Vagina (tissue), 2 donors: ENCODE measurements around the gene RPLP2. TPM values are rescaled to one million over a fixed set of nuclear protein-coding genes. Genes with fewer than 3 reads are reported as not detected.

ENCODE experiments used
- DNase-seq, 2 donors: peaks; one replicate each; pipeline ENCODE4 v3.0.0-alpha.2; 2017; ENCODE audit errors: extremely low spot score in 2 of 2
- H3K27ac ChIP-seq: fragments of 200-600 bp; sonication (generic); one replicate; pipeline ENCODE4 v1.5.1; 2019
- H3K27me3 ChIP-seq: fragments of 200-600 bp; sonication (generic); one replicate; pipeline ENCODE4 v1.5.1; 2019
- H3K36me3 ChIP-seq, 2 donors: fragments of 200-600 bp; sonication (generic); one replicate each; pipeline ENCODE4 v1.5.1; 2017 to 2019
- H3K4me1 ChIP-seq: fragments of 200-600 bp; sonication (generic); one replicate; pipeline ENCODE4 v1.5.1; 2019
- H3K4me3 ChIP-seq, 2 donors: fragments of 200-600 bp; sonication (generic); 1 replicate in 1 of 2; 2 replicates in 1 of 2; pipeline ENCODE4 v1.5.1; 2016 to 2019
- H3K9me3 ChIP-seq: fragments of 200-600 bp; sonication (generic); one replicate; pipeline ENCODE4 v1.5.1; 2019
- POLR2A ChIP-seq, 2 donors: fragments of 450-650 bp; IDR thresholded peaks; one replicate each; pipeline ENCODE4 v1.6.1; 2017; ENCODE audit warnings: antibody characterized with exemption in 2 of 2, mild to moderate bottlenecking in 2 of 2, moderate library complexity in 2 of 2
- POLR2AphosphoS5 ChIP-seq, 2 donors: sonication (generic); formaldehyde crosslinking; IDR thresholded peaks; one replicate each; pipeline ENCODE4 v1.9.0; 2017; ENCODE audit warnings: antibody characterized with exemption in 2 of 2, mild to moderate bottlenecking in 2 of 2, low read depth in 1 of 2; ENCODE audit not compliant: insufficient read depth in 1 of 2
- intact Hi-C: fragments of 100-400 bp; cut with DNase I; formaldehyde crosslinking; loops from one replicate; pipeline ENCODE4 v1.15.1; 2023
- total RNA-seq: library from RNA; depleted of rRNA; stranded (reverse); fragments of >200 nt; gene quantifications from one replicate; pipeline ENCODE4 v1.2.3, GENCODE V29; 2016
- TF ChIP-seq, protein P1 (sequence below), 3 experiments: fragments of 450-650 bp in 2 of 3; fragments of 200-600 bp in 1 of 3; sonication (generic) in 1 of 3; IDR thresholded peaks; one replicate each; pipeline ENCODE4 v1.5.1; 2017 to 2019; ENCODE audit warnings: antibody characterized with exemption in 3 of 3, mild to moderate bottlenecking in 2 of 3, moderate library complexity in 2 of 3

Gene RPLP2
- total RNA-seq, 1 donor from 2014 or later: 1,068 TPM

DNA sequence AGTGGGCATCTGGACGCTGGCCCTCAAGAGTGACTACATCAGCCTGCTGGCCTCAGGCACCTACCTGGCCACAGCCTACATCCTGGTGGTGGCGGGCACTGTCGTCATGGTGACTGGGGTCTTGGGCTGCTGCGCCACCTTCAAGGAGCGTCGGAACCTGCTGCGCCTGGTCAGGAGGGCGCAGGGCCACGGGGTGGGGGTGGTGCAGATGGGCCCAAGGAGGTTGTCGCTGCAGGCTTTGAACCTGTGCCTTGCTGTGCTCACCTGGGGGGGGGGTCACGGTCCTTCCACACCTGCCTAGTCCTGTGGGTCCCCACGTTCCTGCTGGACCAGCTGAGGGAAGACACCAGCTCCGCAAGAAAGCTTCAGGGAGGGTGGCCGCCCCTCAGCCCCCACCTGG is 26.5 kb downstream of the RPLP2 start:
- Histone ChIP-seq H3K27ac (no peak overlapping the region), H3K36me3 (peaks cover 0 to 48% of the 10 kb centered on the region in 2 donors), H3K4me1 (peaks cover 86% of the 10 kb centered on the region)

DNA sequence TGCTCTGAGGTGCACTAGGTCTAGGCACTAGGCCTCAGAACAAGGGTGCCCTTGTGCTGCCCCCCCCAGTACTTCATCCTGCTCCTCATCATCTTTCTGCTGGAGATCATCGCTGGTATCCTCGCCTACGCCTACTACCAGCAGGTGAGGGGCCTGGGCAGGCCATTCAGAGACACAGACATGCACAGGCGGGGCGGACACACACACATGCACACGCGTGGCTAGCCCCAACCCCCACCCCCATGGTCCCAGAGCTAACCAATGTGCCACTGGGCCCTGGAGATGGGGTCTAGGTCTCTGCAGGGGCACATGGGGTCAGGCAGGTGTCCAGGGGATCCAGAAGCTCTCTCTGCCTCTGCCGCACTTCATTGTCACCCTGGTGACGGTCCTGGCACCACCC is 26.9 kb downstream of the RPLP2 start:
- no peaks in the 10 kb centered on the region for H3K27me3 ChIP-seq
- H3K4me1 ChIP-seq: peaks cover 86% of the 10 kb centered on the region
- H3K36me3 ChIP-seq: peaks cover 0 to 48% of the 10 kb centered on the region in 2 donors
- H3K4me3 ChIP-seq: no peak overlapping the region
- no peak for DNase-seq
- intact Hi-C loops: no loop called here
- no peaks in the 10 kb centered on the region for H3K9me3 ChIP-seq
- no peak for TF ChIP-seq POLR2A (IDR thresholded peaks at IDR 0.05)
- no peak for TF ChIP-seq POLR2AphosphoS5 (IDR thresholded peaks at IDR 0.05; ENCODE audit: insufficient read depth in 1 of 2, low read depth in 1 of 2)
- TF ChIP-seq, protein P1, sequence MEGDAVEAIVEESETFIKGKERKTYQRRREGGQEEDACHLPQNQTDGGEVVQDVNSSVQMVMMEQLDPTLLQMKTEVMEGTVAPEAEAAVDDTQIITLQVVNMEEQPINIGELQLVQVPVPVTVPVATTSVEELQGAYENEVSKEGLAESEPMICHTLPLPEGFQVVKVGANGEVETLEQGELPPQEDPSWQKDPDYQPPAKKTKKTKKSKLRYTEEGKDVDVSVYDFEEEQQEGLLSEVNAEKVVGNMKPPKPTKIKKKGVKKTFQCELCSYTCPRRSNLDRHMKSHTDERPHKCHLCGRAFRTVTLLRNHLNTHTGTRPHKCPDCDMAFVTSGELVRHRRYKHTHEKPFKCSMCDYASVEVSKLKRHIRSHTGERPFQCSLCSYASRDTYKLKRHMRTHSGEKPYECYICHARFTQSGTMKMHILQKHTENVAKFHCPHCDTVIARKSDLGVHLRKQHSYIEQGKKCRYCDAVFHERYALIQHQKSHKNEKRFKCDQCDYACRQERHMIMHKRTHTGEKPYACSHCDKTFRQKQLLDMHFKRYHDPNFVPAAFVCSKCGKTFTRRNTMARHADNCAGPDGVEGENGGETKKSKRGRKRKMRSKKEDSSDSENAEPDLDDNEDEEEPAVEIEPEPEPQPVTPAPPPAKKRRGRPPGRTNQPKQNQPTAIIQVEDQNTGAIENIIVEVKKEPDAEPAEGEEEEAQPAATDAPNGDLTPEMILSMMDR (IDR thresholded peaks at IDR 0.05): no peak
- no peak overlapping the region for H3K27ac ChIP-seq

More for the DNA sequence above, 26.5 kb downstream of the RPLP2 start:
- TF ChIP-seq POLR2A (IDR thresholded peaks at IDR 0.05): no peak
- TF ChIP-seq, protein P1 (IDR thresholded peaks at IDR 0.05): no peak
- no peak for TF ChIP-seq POLR2AphosphoS5 (IDR thresholded peaks at IDR 0.05; ENCODE audit: insufficient read depth in 1 of 2, low read depth in 1 of 2)
- no peaks in the 10 kb centered on the region for H3K9me3 ChIP-seq
- intact Hi-C loops: no loop called here
- no peak overlapping the region for H3K4me3 ChIP-seq
- no peaks in the 10 kb centered on the region for H3K27me3 ChIP-seq
- DNase-seq: no peak

GRCh38 chr11:837189-837989 is 27.6 kb downstream of the RPLP2 start:
- H3K4me3 ChIP-seq: no peak overlapping the region
- intact Hi-C loops: no loop called here
- H3K27ac ChIP-seq: no peak overlapping the region

DNA sequence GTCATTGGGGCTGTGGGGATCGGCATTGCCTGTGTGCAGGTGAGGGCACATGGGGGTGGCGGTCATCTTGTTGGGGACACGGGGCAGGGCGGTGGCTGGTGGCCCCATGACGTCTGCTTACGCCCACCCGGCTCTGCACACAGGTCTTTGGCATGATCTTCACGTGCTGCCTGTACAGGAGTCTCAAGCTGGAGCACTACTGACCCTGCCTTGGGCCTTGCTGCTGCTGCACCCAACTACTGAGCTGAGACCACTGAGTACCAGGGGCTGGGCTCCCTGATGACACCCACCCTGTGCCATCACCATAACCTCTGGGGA is 28.2 kb downstream of the RPLP2 start:
- intact Hi-C loops: no loop called here
- H3K9me3 ChIP-seq: no peaks in the 10 kb centered on the region
- no peaks in the 10 kb centered on the region for H3K27me3 ChIP-seq
- DNase-seq: no peak
- H3K4me1 ChIP-seq: peaks cover 81% of the 10 kb centered on the region
- peaks cover 0 to 48% of the 10 kb centered on the region in 2 donors for H3K36me3 ChIP-seq
- TF ChIP-seq, protein P1 (IDR thresholded peaks at IDR 0.05): no peak
- TF ChIP-seq POLR2AphosphoS5 (IDR thresholded peaks at IDR 0.05; ENCODE audit: insufficient read depth in 1 of 2, low read depth in 1 of 2) (no peak), POLR2A (IDR thresholded peaks at IDR 0.05) (no peak)
- H3K27ac ChIP-seq: no peak overlapping the region
- H3K4me3 ChIP-seq: no peak overlapping the region

More at GRCh38 chr11:837189-837989, 27.6 kb downstream of the RPLP2 start:
- H3K4me1 ChIP-seq: peaks cover 81% of the 10 kb centered on the region
- TF ChIP-seq POLR2A (IDR thresholded peaks at IDR 0.05): no peak
- TF ChIP-seq POLR2AphosphoS5 (IDR thresholded peaks at IDR 0.05; ENCODE audit: insufficient read depth in 1 of 2, low read depth in 1 of 2): no peak
- TF ChIP-seq, protein P1 (IDR thresholded peaks at IDR 0.05): no peak
- no peak for DNase-seq
- no peaks in the 10 kb centered on the region for H3K9me3 ChIP-seq
- H3K36me3 ChIP-seq: peaks cover 0 to 48% of the 10 kb centered on the region in 2 donors
- no peaks in the 10 kb centered on the region for H3K27me3 ChIP-seq
